HG03439 (cell line): ENCODE data around the gene CHAMP1.

Source experiments
- ATAC-seq: cut with Tn5 transposase; IDR thresholded peaks from one replicate; pipeline ENCODE4 v1.9.1; 2021; ENCODE audit warnings: mild to moderate bottlenecking, moderate library complexity; ENCODE audit not compliant: unreplicated experiment

CHAMP1 gene, protein sequence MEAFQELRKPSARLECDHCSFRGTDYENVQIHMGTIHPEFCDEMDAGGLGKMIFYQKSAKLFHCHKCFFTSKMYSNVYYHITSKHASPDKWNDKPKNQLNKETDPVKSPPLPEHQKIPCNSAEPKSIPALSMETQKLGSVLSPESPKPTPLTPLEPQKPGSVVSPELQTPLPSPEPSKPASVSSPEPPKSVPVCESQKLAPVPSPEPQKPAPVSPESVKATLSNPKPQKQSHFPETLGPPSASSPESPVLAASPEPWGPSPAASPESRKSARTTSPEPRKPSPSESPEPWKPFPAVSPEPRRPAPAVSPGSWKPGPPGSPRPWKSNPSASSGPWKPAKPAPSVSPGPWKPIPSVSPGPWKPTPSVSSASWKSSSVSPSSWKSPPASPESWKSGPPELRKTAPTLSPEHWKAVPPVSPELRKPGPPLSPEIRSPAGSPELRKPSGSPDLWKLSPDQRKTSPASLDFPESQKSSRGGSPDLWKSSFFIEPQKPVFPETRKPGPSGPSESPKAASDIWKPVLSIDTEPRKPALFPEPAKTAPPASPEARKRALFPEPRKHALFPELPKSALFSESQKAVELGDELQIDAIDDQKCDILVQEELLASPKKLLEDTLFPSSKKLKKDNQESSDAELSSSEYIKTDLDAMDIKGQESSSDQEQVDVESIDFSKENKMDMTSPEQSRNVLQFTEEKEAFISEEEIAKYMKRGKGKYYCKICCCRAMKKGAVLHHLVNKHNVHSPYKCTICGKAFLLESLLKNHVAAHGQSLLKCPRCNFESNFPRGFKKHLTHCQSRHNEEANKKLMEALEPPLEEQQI

DNA sequence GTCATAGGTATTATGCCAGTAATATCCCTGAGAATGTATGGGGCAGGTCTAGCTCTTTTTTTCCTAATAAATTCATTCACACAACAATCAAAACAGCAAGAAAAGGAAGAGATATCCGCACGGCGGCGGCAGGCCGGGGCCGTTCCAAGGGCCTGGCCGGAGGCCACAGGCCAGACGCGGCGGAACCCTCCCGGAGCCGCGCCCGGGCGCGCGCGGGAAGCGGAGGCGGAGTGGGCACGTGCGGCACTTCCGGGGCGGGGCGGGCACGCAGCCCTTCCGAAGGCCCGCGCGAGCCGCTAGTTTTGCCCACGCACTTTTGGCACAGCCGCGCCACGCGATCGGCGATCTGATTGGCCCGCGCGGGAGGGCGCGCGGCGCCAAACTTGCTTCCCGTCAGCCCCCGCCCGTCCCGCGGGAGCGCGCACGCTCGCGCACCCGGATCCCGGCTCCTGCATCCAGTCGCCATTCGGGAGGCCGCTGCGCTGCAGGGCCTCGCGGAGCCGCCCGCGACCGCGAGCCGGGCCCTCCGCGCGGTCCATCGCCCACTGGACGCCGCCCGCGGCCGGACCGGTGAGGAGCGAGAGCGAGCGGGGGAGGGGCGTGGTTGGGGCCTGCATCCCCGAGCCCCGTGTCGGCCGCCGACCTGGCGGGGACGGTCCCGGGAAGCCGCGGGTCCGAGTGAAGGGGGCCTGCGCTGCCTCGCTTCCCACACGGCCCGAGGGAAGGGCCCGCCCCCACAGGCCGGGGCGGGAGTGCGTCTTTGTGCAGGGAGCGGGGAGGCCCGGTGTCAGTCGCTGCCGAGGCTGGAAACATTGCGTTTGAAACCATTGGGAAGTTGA lies at the start of gene CHAMP1:
TSS of gene CHAMP1 (plus strand) at position 430 of the 839 bp plus-strand sequence. CDS start 9,340 bp downstream, outside the sequence.
- peak; percentile 79 for ATAC-seq

- no peak for ATAC-seq
These were observed 49.3 kb upstream of the CHAMP1 start for GRCh38 chr13:114264886-114265611.

DNA sequence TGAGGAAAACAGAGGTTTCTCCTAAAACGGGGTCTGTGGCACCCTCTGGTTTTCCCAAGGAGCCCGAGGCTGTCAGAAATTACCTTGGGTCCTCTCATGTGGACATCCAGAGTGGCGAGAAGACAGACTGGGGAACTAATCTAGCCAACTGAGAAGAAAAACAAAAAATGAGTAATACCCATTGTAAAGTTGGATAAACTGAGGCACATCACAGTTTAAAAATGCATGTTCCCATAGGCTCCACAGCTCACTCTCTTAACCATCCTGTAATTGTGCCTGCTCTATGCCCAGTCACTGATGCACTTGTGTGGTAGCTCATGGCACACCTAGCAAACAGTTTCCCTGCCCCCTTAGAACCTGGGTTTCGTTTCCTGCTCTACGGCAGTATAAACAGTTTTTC lies 48.1 kb upstream of the CHAMP1 start:
- no peak for ATAC-seq

- no peak for ATAC-seq
These were observed 45.7 kb upstream of the CHAMP1 start for GRCh38 chr13:114268344-114269280.

DNA sequence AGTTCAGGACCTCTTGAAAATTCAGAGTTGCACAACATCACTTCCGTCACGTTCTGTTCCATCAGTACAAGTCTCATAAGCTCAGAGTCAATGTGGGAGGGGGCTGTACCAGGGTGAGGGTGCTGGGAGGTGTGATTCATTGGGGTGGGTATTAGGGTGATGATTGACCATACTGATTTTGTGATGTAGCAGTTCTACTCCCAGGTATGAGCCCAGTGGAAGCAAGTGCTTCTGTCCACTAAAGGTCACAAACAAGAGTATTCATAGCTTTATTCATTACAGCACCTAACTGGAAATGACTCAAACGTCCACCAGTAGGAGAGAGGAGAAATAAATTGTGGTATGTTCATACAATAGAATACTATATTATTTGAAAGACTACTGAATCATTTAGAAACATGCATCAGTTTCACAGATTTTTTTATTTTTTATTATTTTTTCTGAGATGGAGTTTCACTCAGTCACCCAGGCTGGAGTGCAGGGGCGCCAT lies 45.0 kb upstream of the CHAMP1 start:
- ATAC-seq = no peak

DNA sequence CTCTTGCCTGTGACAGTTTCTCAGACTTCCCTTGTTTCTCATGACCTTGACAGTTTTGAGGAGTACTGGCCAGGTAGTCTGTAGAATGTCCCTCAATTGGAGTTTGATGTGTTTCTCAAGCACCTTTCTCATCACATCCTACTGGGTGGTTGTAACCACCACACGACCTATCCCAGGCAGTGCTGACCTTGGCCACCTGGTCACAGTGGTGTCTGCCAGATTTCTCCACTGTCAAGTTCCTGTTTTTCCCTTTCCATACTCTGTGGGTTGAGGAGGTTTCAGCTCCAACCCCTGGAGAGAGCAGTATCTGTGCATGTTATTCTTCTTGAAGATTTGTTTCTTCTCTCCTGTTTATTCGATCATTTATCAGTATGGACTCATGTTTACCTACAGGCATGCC lies 41.3 kb upstream of the CHAMP1 start:
- ATAC-seq = no peak

DNA sequence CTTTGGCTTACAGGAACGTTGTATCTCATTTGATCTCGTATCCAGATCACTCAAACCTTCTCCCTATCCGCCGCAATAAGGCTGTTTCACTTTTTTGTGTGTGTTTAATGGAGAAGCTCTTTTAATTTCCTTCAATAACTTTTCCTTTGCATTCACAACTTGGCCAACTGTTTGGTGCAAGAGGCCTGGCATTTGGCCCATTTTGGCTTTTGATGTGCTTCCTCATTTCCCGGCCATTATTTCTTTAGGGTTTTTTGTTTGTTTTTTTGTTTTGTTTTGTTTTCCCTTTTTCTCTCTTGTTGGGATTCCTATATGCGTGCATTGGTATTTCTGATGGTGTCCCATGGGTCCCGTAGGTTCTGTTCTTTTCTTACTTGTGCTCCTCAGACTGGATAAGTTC lies 39.0 kb upstream of the CHAMP1 start:
- no peak for ATAC-seq

GRCh38 chr13:114279146-114279545 lies 35.2 kb upstream of the CHAMP1 start:
- ATAC-seq = no peak

- ATAC-seq = no peak
These were observed 34.4 kb upstream of the CHAMP1 start for GRCh38 chr13:114279758-114280355.

- ATAC-seq = peak; percentile 64
These were observed 32.8 kb upstream of the CHAMP1 start, which contains the start of gene UPF3A for GRCh38 chr13:114281351-114282040. UPF3A (plus strand) TSS chr13:114281601; CDS start chr13:114281640, 39 bp downstream.

DNA sequence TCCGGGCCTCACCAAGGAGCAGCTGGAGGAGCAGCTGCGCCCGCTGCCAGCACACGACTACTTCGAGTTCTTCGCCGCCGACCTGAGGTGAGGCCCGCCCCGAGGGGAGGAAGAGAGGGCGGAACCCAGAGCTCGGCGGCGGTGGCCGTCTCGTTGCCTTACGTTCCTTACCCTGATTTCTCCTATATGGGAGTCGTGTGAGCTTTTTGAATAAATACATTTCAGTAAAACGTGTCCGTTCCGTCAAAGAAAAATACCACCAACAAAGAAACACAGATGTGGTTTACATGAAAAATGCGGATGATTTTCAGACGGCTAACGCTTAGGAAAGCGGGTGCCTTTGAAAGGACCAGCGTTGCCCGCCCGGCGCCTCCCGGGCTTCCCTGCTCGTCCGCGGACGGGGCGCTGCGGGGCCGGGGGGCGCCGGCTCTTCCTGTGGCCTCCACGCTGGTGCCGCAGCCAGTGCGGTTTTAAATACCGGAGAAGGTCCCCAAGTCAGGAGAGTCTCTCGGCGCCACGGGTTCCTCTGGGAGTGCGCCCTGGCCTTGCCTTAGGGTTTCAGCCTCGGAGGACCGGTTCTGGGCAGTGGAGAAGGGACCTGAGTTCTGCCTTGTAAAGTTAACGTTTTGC lies 32.1 kb upstream of the CHAMP1 start:
- ATAC-seq = peak; percentile 52

DNA sequence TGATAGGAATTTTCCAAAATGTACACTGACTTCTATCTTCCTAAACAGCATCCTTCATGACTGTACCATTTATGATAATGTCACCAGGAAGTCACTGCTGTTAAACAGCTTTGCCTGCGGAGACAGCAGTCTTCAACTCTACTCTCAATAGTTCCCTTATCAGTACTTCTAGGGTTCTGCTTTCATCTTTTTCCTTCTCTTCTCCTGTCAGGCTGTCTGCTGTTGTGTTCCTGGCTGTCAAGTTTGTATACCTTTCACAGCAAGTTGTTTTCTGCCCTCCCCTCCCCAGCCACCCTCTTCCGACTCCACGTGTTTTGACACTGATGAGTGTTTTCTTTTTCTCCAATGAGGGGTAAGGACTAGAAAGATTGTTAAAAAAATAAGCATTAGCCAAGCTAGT lies 30.7 kb upstream of the CHAMP1 start:
- no peak for ATAC-seq

DNA sequence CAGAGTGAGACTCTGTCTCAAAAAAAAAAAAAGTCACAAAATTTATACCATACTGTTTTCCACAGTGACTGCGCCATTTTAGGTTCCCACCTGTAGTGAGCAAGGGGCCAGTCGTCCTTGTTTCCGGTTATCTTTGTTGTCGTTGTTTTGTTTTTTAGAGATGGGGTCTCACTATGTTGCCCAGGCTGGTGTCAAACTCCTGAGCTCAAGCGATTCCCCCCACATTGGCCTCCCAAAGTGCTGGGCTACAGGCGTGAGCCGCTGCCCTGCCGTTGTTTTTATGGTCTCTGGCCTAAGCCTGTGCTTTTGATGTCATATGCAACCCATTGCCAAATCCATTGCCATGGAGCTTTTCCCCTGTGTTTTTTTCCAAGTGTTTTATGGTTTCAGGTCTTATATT lies 29.6 kb upstream of the CHAMP1 start:
- no peak for ATAC-seq

DNA sequence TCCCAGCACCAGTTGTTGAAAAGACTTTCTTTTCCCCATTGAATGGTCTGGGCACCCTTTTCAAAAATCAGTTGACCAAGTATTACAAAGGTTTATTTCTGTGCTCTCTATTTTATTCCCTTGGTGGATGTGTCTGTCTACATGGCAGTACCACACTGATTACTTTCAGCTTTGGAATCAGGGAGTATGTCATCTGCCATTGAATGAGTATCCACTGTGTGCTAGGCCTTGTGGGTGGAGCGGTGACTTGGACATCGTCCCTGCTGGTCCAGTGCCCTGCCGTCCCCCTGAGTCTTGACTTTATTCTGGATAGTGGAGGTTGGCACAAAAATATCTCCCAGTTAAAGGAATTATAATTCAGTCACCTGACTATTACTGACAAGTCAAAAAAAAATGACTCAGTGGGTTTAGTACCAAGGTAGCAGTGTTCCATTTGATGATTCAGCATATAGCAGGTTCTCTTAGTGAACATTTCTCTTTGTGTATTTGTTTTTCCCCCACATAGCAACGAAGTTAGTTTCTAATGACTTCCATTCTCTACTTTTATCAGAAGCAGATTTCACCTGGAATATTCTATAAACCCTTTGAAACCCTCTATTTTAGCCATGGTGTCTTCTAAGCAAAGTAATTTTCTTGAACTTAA lies 29.0 kb upstream of the CHAMP1 start:
- ATAC-seq = no peak

GRCh38 chr13:114286808-114287207 lies 27.5 kb upstream of the CHAMP1 start:
- ATAC-seq = no peak

DNA sequence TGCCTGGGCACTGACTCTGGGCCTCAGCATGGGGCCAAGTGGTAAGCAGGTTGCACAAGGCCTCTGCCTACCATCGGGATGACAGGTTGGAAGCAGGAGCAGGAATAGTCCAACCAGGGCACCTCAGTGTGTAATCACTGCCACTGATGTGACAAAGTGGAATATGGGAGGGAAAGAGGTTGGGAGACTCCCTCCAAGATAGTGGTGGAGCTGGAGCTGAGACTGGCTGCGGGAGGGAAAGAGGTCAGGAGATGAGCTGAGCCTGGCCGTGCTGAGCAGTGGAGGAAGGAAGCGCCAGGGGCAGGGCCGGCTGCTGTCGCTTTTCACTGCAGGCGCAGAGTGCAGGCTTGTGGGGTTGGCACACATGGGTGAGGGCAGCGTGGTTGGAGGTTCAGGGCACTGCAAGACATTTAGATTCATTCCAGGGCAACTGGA lies 26.1 kb upstream of the CHAMP1 start:
- ATAC-seq = no peak

DNA sequence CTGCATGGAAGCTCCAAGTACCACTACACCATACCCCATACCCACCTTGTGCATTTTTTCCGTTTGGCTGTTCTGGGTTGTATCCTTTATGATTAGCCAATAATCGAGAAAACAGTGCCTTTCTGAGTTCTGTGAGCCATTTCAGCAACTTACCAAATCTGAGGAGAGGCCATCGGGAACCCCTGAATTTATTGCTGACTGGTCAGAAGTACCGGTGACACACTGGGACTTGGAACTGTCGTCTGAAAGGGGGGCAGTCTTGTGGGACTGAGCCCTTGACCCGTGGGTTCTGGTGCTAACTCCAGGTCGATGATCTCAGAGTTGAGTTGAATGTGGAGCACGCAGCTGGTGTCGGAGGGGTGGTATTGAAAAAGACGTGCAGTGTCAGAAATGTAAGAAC lies 17.9 kb upstream of the CHAMP1 start:
- no peak for ATAC-seq
